KMS-11 (cell line): ENCODE data around the gene MICAL3.
"Not testable (repeated sequence)": the region's sequence is repeated elsewhere in the genome, so short reads cannot be mapped to it uniquely, and the experiment has no call there.

ENCODE experiments used
- H2AFZ ChIP-seq: fragments of 200-600 bp; sonication (generic); 2 replicates; pipeline ENCODE4 v1.6.1; 2016; ENCODE audit warnings: antibody characterized with exemption, mixed run types, low read depth
- H3K27ac ChIP-seq: fragments of 200-600 bp; sonication (generic); 2 replicates; pipeline ENCODE4 v1.6.1; 2016; ENCODE audit warnings: mild to moderate bottlenecking, mixed run types
- H3K27me3 ChIP-seq: fragments of 200-600 bp; sonication (generic); 2 replicates; pipeline ENCODE4 v1.6.1; 2017; ENCODE audit warnings: mild to moderate bottlenecking, low read depth, mixed run types, moderate library complexity; ENCODE audit not compliant: insufficient read depth
- H3K36me3 ChIP-seq: fragments of 200-600 bp; sonication (generic); 2 replicates; pipeline ENCODE4 v1.6.1; 2017; ENCODE audit warnings: mild to moderate bottlenecking, mixed run types; ENCODE audit not compliant: insufficient read depth
- H3K4me1 ChIP-seq: fragments of 200-600 bp; sonication (generic); 2 replicates; pipeline ENCODE4 v1.6.1; 2016; ENCODE audit warnings: mild to moderate bottlenecking, low read depth, mixed run types; ENCODE audit not compliant: poor library complexity, severe bottlenecking
- H3K4me2 ChIP-seq: fragments of 200-600 bp; sonication (generic); 2 replicates; pipeline ENCODE4 v1.7.0; 2016; ENCODE audit warnings: mild to moderate bottlenecking, mixed run types
- H3K4me3 ChIP-seq: fragments of 200-600 bp; sonication (generic); IDR thresholded peaks from 2 replicates; pipeline ENCODE4 v1.6.1; 2017; ENCODE audit warnings: low read depth, low read length, mixed read lengths; ENCODE audit not compliant: insufficient read depth
- H3K79me2 ChIP-seq: fragments of 200-600 bp; sonication (generic); 2 replicates; pipeline ENCODE4 v1.6.1; 2016; ENCODE audit warnings: low read depth, mixed run types; ENCODE audit not compliant: insufficient read depth
- H3K9ac ChIP-seq: fragments of 200-600 bp; sonication (generic); 2 replicates; pipeline ENCODE4 v1.6.1; 2016; ENCODE audit warnings: mild to moderate bottlenecking, mixed run types
- H4K20me1 ChIP-seq: fragments of 200-600 bp; sonication (generic); 2 replicates; pipeline ENCODE4 v1.6.1; 2016; ENCODE audit warnings: mild to moderate bottlenecking, mixed run types; ENCODE audit not compliant: insufficient read depth
- CTCF ChIP-seq: fragments of 200-600 bp; sonication (generic); conservative IDR thresholded peaks from 2 replicates; pipeline ENCODE4 v1.6.1; 2017; ENCODE audit warnings: low read depth, mild to moderate bottlenecking, antibody characterized with exemption, low read length, moderate library complexity, mixed read lengths

Gene MICAL3

GRCh38 chr22:17941471-17942406, 82.6 kb downstream of the MICAL3 start:
- no peaks in the 10 kb centered on the region for H4K20me1 ChIP-seq
- H3K36me3 ChIP-seq: no peaks in the 10 kb centered on the region
- H2AFZ ChIP-seq: no peak overlapping the region
- no peak overlapping the region for H3K4me3 ChIP-seq
- TF ChIP-seq CTCF: no peak
- peaks cover 61% of the 10 kb centered on the region; the same call in 1 of the 2 replicates for H3K79me2 ChIP-seq
- H3K27ac ChIP-seq: no peak overlapping the region
- no peak overlapping the region for H3K9ac ChIP-seq
- H3K4me2 ChIP-seq: no peak overlapping the region
- H3K4me1 ChIP-seq: peaks cover 9% of the 10 kb centered on the region
- no peaks in the 10 kb centered on the region for H3K27me3 ChIP-seq

- no peak overlapping the region for H3K4me2 ChIP-seq
Measured at GRCh38 chr22:17939579-17939978, 84.8 kb downstream of the MICAL3 start.

GRCh38 chr22:17939011-17939410, 85.3 kb downstream of the MICAL3 start:
- Histone ChIP-seq H3K36me3 (no peaks in the 10 kb centered on the region), H3K4me3 (no peak overlapping the region), H4K20me1 (no peaks in the 10 kb centered on the region), H3K27me3 (no peaks in the 10 kb centered on the region), H2AFZ (no peak overlapping the region), H3K27ac (no peak overlapping the region), H3K9ac (no peak overlapping the region), H3K4me1 (peaks cover 12% of the 10 kb centered on the region), H3K79me2 (peaks cover 75% of the 10 kb centered on the region), H3K4me2 (no peak overlapping the region)
- no peak for TF ChIP-seq CTCF

More at GRCh38 chr22:17939579-17939978, 84.8 kb downstream of the MICAL3 start:
- Histone ChIP-seq H2AFZ (no peak overlapping the region), H3K27ac (no peak overlapping the region), H3K4me3 (no peak overlapping the region), H3K9ac (no peak overlapping the region), H3K79me2 (peaks cover 79% of the 10 kb centered on the region), H3K36me3 (no peaks in the 10 kb centered on the region), H3K27me3 (no peaks in the 10 kb centered on the region), H3K4me1 (peaks cover 12% of the 10 kb centered on the region), H4K20me1 (no peaks in the 10 kb centered on the region)
- TF ChIP-seq CTCF: no peak

GRCh38 chr22:17938484-17938924, 85.9 kb downstream of the MICAL3 start:
- TF ChIP-seq CTCF: no peak
- Histone ChIP-seq H3K4me3 (no peak overlapping the region), H3K79me2 (peaks cover 73% of the 10 kb centered on the region), H4K20me1 (no peaks in the 10 kb centered on the region), H3K36me3 (no peaks in the 10 kb centered on the region), H3K4me2 (no peak overlapping the region), H3K9ac (no peak overlapping the region), H2AFZ (no peak overlapping the region), H3K27me3 (no peaks in the 10 kb centered on the region), H3K27ac (no peak overlapping the region), H3K4me1 (peaks cover 12% of the 10 kb centered on the region)

GRCh38 chr22:17932457-17932856, 91.9 kb downstream of the MICAL3 start:
- H3K9ac ChIP-seq, H3K27me3 ChIP-seq, H3K4me2 ChIP-seq, H3K4me3 ChIP-seq, H4K20me1 ChIP-seq, H2AFZ ChIP-seq, H3K36me3 ChIP-seq, H3K27ac ChIP-seq: not testable (repeated sequence)
- Histone ChIP-seq H3K4me1 (peaks cover 25% of the 10 kb centered on the region), H3K79me2 (peaks cover 68% of the 10 kb centered on the region)
